H1 (cell line): Measurements from ENCODE around the gene TNXB. TPM values are rescaled to one million over a fixed set of nuclear protein-coding genes. Genes with fewer than 3 reads are reported as not detected.
A peak's percentile ranks its signal among the peaks of the same experiment; 100 is the strongest.

Experiments used
- CTCF ChIA-PET: fragments of 300-600 bp; sonication (Branson Sonifier 250); formaldehyde crosslinking; loops from one replicate; lab custom pipeline; 2021; ENCODE audit not compliant: partially characterized antibody; lab: Charles Lee
- POLR2A ChIA-PET: fragments of 300-600 bp; sonication (Branson Sonifier 250); formaldehyde crosslinking; loops from one replicate; lab custom pipeline; 2021; ENCODE audit warnings: inconsistent platforms; ENCODE audit not compliant: partially characterized antibody; lab: Charles Lee
- DNase-seq, 2 experiments: peaks; one replicate each; pipeline versions ENCODE4 v3.0.0 to v3.0.0-alpha.2; 2010 to 2022; ENCODE audit warnings: low spot score in 2 of 2, low read depth in 1 of 2, mixed read lengths in 1 of 2
- FAIRE-seq: peaks from 2 replicates; lab custom pipeline; 2011; peaks lifted over from hg19 to GRCh38; lab: Jason Lieb, UNC
- H2AFZ ChIP-seq: 2 replicates; pipeline ENCODE4 v1.8.1; 2012; ENCODE audit warnings: low read length, inconsistent platforms
- H2AK5ac ChIP-seq: 2 replicates; pipeline ENCODE4 v1.6.1; 2013; ENCODE audit warnings: low read depth, low read length
- H2BK120ac ChIP-seq: replicated peaks from 2 replicates; pipeline ENCODE3; 2013; ENCODE audit warnings: low read depth, low read length, inconsistent platforms
- H2BK12ac ChIP-seq: 2 replicates; pipeline ENCODE4 v1.6.1; 2013; ENCODE audit warnings: low read depth, low read length
- H2BK15ac ChIP-seq: 2 replicates; pipeline ENCODE4 v1.6.1; 2013; ENCODE audit warnings: low read length
- H2BK20ac ChIP-seq: 2 replicates; pipeline ENCODE4 v1.6.1; 2013; ENCODE audit warnings: low read length
- H2BK5ac ChIP-seq: 2 replicates; pipeline ENCODE4 v1.6.1; 2013; ENCODE audit warnings: low read depth, low read length
- H3K14ac ChIP-seq: 2 replicates; pipeline ENCODE4 v1.6.1; 2013; ENCODE audit warnings: inconsistent platforms; ENCODE audit not compliant: insufficient read length
- H3K18ac ChIP-seq: 2 replicates; pipeline ENCODE4 v1.6.1; 2013; ENCODE audit warnings: low read length; ENCODE audit errors: extremely low read depth
- H3K23ac ChIP-seq: 2 replicates; pipeline ENCODE4 v1.6.1; 2013; ENCODE audit warnings: inconsistent platforms; ENCODE audit not compliant: insufficient read length
- H3K23me2 ChIP-seq: 2 replicates; pipeline ENCODE4 v1.6.1; 2013; ENCODE audit warnings: low read depth, low read length
- H3K27ac ChIP-seq: 2 replicates; pipeline ENCODE4 v1.6.1; 2011; ENCODE audit warnings: low read depth, low read length, inconsistent platforms
- H3K27me3 ChIP-seq, 4 experiments: replicated peaks in 1 of 4; 1 replicate in 1 of 4; 2 replicates in 3 of 4; pipeline versions ENCODE4 v1.6.1 to v1.8.1; 2011 to 2013; ENCODE audit warnings: low read length in 3 of 4, mild to moderate bottlenecking in 3 of 4, inconsistent platforms in 2 of 4, mixed read lengths in 2 of 4, moderate library complexity in 1 of 4; ENCODE audit not compliant: control insufficient read depth in 3 of 4, insufficient read depth in 3 of 4; ENCODE audit errors: extremely low read depth in 1 of 4
- H3K36me3 ChIP-seq, 4 experiments: 2 replicates each; pipeline versions ENCODE4 v1.6.1 to v1.8.1; 2011 to 2013; ENCODE audit warnings: mild to moderate bottlenecking in 4 of 4, low read length in 3 of 4, moderate library complexity in 2 of 4, control low read depth in 1 of 4, inconsistent platforms in 1 of 4; ENCODE audit not compliant: insufficient read depth in 4 of 4, control insufficient read depth in 2 of 4
- H3K4ac ChIP-seq: replicated peaks from 2 replicates; pipeline ENCODE3; 2013; ENCODE audit warnings: low read length, low read depth, mixed read lengths, inconsistent platforms; ENCODE audit not compliant: insufficient read length
- H3K4me1 ChIP-seq, 4 experiments: replicated peaks in 1 of 4; 1 replicate in 1 of 4; 2 replicates in 3 of 4; pipeline versions ENCODE4 v1.6.1 to v1.8.1; 2011 to 2013; ENCODE audit warnings: low read length in 3 of 4, inconsistent platforms in 2 of 4, mixed read lengths in 1 of 4; ENCODE audit not compliant: insufficient read depth in 4 of 4, control insufficient read depth in 3 of 4
- H3K4me2 ChIP-seq, 2 experiments: 2 replicates each; pipeline versions ENCODE4 v1.6.1 to v1.8.1; 2011 to 2013; ENCODE audit warnings: low read depth in 2 of 2, low read length in 2 of 2, control low read depth in 1 of 2, inconsistent platforms in 1 of 2, mild to moderate bottlenecking in 1 of 2; ENCODE audit not compliant: insufficient read depth in 1 of 2
- H3K4me3 ChIP-seq, 4 experiments: fragments of 200-600, 300-600 bp in 1 of 4; sonication (generic), shearing (Covaris generic), sonication (Bioruptor Twin) in 1 of 4; 2 replicates each; pipeline versions ENCODE4 v1.5.1 to v1.8.1; 2011 to 2016; ENCODE audit warnings: low read length in 4 of 4, low read depth in 3 of 4, control low read depth in 2 of 4, inconsistent platforms in 2 of 4, mild to moderate bottlenecking in 2 of 4, mixed read lengths in 1 of 4, moderate library complexity in 1 of 4; ENCODE audit not compliant: insufficient read depth in 2 of 4; ENCODE audit errors: extremely low read depth in 1 of 4
- H3K56ac ChIP-seq: replicated peaks from 2 replicates; pipeline ENCODE3; 2013; ENCODE audit warnings: low read depth, mild to moderate bottlenecking, mixed read lengths, low read length, inconsistent platforms; ENCODE audit not compliant: insufficient read length
- H3K79me1 ChIP-seq: 2 replicates; pipeline ENCODE4 v1.6.1; 2013; ENCODE audit warnings: low read depth, low read length, control low read depth
- H3K79me2 ChIP-seq, 2 experiments: 2 replicates each; pipeline versions ENCODE4 v1.6.1 to v1.8.1; 2012 to 2013; ENCODE audit warnings: low read length in 2 of 2, mild to moderate bottlenecking in 2 of 2, inconsistent platforms in 1 of 2; ENCODE audit not compliant: insufficient read depth in 2 of 2, control insufficient read depth in 1 of 2
- H3K9ac ChIP-seq, 4 experiments: replicated peaks in 1 of 4; 1 replicate in 1 of 4; 2 replicates in 3 of 4; pipeline versions ENCODE4 v1.6.1 to v1.8.1; 2011 to 2013; ENCODE audit warnings: low read depth in 3 of 4, low read length in 3 of 4, control low read depth in 2 of 4, mild to moderate bottlenecking in 2 of 4, moderate library complexity in 2 of 4, inconsistent platforms in 1 of 4; ENCODE audit errors: extremely low read depth in 1 of 4
- H3K9me3 ChIP-seq, 2 experiments: 2 replicates each; pipeline versions ENCODE4 v1.6.1 to v1.8.1; 2012 to 2013; ENCODE audit warnings: mild to moderate bottlenecking in 2 of 2, moderate library complexity in 2 of 2, control low read depth in 1 of 2, inconsistent platforms in 1 of 2, low read depth in 1 of 2, low read length in 1 of 2, mixed read lengths in 1 of 2; ENCODE audit not compliant: insufficient read depth in 2 of 2
- H4K20me1 ChIP-seq, 2 experiments: replicated peaks in 1 of 2; 2 replicates each; pipeline versions ENCODE3 to v1.8.1; 2011 to 2013; ENCODE audit warnings: inconsistent platforms in 2 of 2, low read length in 2 of 2, mild to moderate bottlenecking in 1 of 2; ENCODE audit not compliant: insufficient read depth in 2 of 2, control insufficient read depth in 1 of 2
- H4K5ac ChIP-seq: 2 replicates; pipeline ENCODE4 v1.6.1; 2013; ENCODE audit warnings: low read length, low read depth, mixed read lengths, inconsistent platforms; ENCODE audit not compliant: insufficient read length
- H4K8ac ChIP-seq: 2 replicates; pipeline ENCODE4 v1.8.0; 2013; ENCODE audit warnings: mild to moderate bottlenecking, moderate library complexity, low read length, inconsistent platforms; ENCODE audit not compliant: insufficient read depth; ENCODE audit errors: extremely low read depth
- H4K91ac ChIP-seq: replicated peaks from 2 replicates; pipeline ENCODE3; 2013; ENCODE audit warnings: low read length, mixed read lengths, inconsistent platforms; ENCODE audit not compliant: insufficient read length
- ATF2 ChIP-seq: IDR thresholded peaks from 2 replicates; pipeline ENCODE4 v1.6.1; 2012; ENCODE audit warnings: low read length, inconsistent platforms
- CHD1 ChIP-seq: IDR thresholded peaks from 2 replicates; pipeline ENCODE4 v1.6.1; 2012; ENCODE audit warnings: low read depth, low read length, improper control_type of control experiment
- EGR1 ChIP-seq: IDR thresholded peaks from 2 replicates; pipeline ENCODE4 v1.6.1; 2011; ENCODE audit warnings: low read depth, low read length, borderline replicate concordance
- JUND ChIP-seq: IDR thresholded peaks from 2 replicates; pipeline ENCODE4 v1.6.1; 2011; ENCODE audit warnings: mild to moderate bottlenecking, improper control_type of control experiment, low read length
- SIX5 ChIP-seq: IDR thresholded peaks from 2 replicates; pipeline ENCODE4 v1.6.1; 2011; ENCODE audit warnings: mild to moderate bottlenecking, low read depth, low read length
- USF2 ChIP-seq: IDR thresholded peaks from 2 replicates; pipeline ENCODE4 v1.6.1; 2011; ENCODE audit warnings: low read length, improper control_type of control experiment
- YY1 ChIP-seq: IDR thresholded peaks from 2 replicates; pipeline ENCODE4 v1.6.1; 2011; ENCODE audit warnings: low read depth, mild to moderate bottlenecking, low read length
- WGBS, 2 experiments: shearing (Covaris generic) in 1 of 2; methylation state at CpG; one replicate each; pipeline versions ENCODE4 v1.1.6 to v1.1.7; 2013 to 2015; ENCODE audit warnings: low lambda C conversion rate in 2 of 2, mixed read lengths in 2 of 2, inconsistent platforms in 1 of 2, low coverage in 1 of 2, missing lambda C conversion rate in 1 of 2; ENCODE audit not compliant: insufficient replicate concordance in 2 of 2, insufficient coverage in 1 of 2, insufficient read length in 1 of 2; ENCODE audit errors: extremely low coverage in 1 of 2, missing lambda C conversion rate in 1 of 2; 5-methylcytosine and 5-hydroxymethylcytosine counted together
- polyA plus RNA-seq, 7 experiments: library from polyadenylated mRNA; depleted of rRNA in 3 of 7; stranded (reverse) in 5 of 7; unstranded in 2 of 7; fragments of >200 nt in 5 of 7; fragments of 200-250 nt in 2 of 7; gene quantifications; 1 replicate in 5 of 7; 2 replicates in 1 of 7; 4 replicates in 1 of 7; pipeline versions ENCODE4 v1.2.1 to v1.2.3, GENCODE V29; 2011 to 2013; ENCODE audit warnings: missing spikeins in 2 of 7, mixed read lengths in 2 of 7
- total RNA-seq: library from RNA; stranded (reverse); fragmentation: NEBNext Ultra II Directional; extraction: Animal tissue kit (Norgen Biotek cat#: 25700); gene quantifications from 2 replicates; pipeline ENCODE4 v1.2.1, GENCODE V29; 2021

TNXB gene
- total and polyA plus RNA-seq, 2 of the 8 experiments (the other 6 are each of a cell fraction or from before 2014, with no cell fraction given), result 3.1 to 4.8 TPM

- H2BK15ac ChIP-seq, result peak within 1 kb of the TSS; percentile 83; the same call in 1 of the 2 replicates
- peaks cover 2% of the 10 kb centered on the region; the same call in 1 of the 2 replicates for H3K79me1 ChIP-seq
- no peak within 1 kb of the TSS for H2BK20ac ChIP-seq
- H2AK5ac ChIP-seq, result no peak within 1 kb of the TSS
- H3K4me1 ChIP-seq, result peaks cover 3 to 19% (median 8%) of the 10 kb centered on the region in 4 experiments; a peak in 6 of 7 replicates
- H3K27me3 ChIP-seq, result no peaks in the 10 kb centered on the region
- peak within 1 kb of the TSS; percentile 63 for H4K91ac ChIP-seq
- peak within 1 kb of the TSS; percentile 78; the same call in 1 of the 2 replicates for H2AFZ ChIP-seq
- H3K4ac ChIP-seq, result peak within 1 kb of the TSS; percentile 22
- peak within 1 kb of the TSS; percentile 65 to 97 (median 96) for H3K9ac ChIP-seq
- ChIA-PET CTCF (interaction anchor here (1.0 to 5.6 kb wide), 10 partner anchors 10 to 61 kb away, joined by 3 to 76 read pairs (median 6); partner anchors contain the start of gene PRRT1), POLR2A (interaction anchor here (0.7 to 6.5 kb wide), 22 partner anchors 9 to 844 kb away, joined by 3 to 70 read pairs (median 4); partner anchors contain the start of genes AGPAT1, EGFL8, MSH5 and PRRT1)
- no peak within 1 kb of the TSS; the same call in 1 of the 2 replicates for H3K18ac ChIP-seq
- no peak within 1 kb of the TSS for H3K14ac ChIP-seq
- peaks cover 5% of the 10 kb centered on the region for H3K23me2 ChIP-seq
- H3K23ac ChIP-seq, result no peak within 1 kb of the TSS
- WGBS, 2 experiments, result 1% methylated on average over 43 of the region's 44 CpGs; no CpG with 5 or more reads in 1 of the 2 experiments
- FAIRE-seq (peak; percentile 36), DNase-seq (peak; percentile 91 to 96)
- peaks cover 0 to 10% (median 4%) of the 10 kb centered on the region in 4 experiments; a peak in 4 of 8 replicates for H3K36me3 ChIP-seq
- peak within 1 kb of the TSS; percentile 92; the same call in 1 of the 2 replicates for H4K8ac ChIP-seq
- no peaks in the 10 kb centered on the region for H3K9me3 ChIP-seq
- H2BK120ac ChIP-seq, result no peak within 1 kb of the TSS
- H4K5ac ChIP-seq, result peak within 1 kb of the TSS; percentile 88
- peak within 1 kb of the TSS; percentile 50 for H3K56ac ChIP-seq
- peak within 1 kb of the TSS; percentile 55 for H2BK12ac ChIP-seq
- H3K4me2 ChIP-seq, result peak within 1 kb of the TSS; percentile 82 to 98
- H2BK5ac ChIP-seq, result peak within 1 kb of the TSS; percentile 89
- peak within 1 kb of the TSS; percentile 95 to 100 (median 99) for H3K4me3 ChIP-seq
- peaks cover 0 to 12% of the 10 kb centered on the region in 2 experiments; a peak in 1 of 4 replicates for H3K79me2 ChIP-seq
- peak within 1 kb of the TSS; percentile 98 for H3K27ac ChIP-seq
- no peaks in the 10 kb centered on the region for H4K20me1 ChIP-seq
- TF ChIP-seq EGR1 (no peak), JUND (0 out of 2 replicates have a peak, but pooled peaks have one; percentile 3), ATF2 (no peak), CHD1 (0 out of 2 replicates have a peak, but pooled peaks have one; percentile 42), SIX5 (peak; percentile 19; the same call in 1 of the 2 replicates), YY1 (peak; percentile 93), USF2 (peak; percentile 86)
Observed at GRCh38 chr6:32127717-32128592, 18.8 kb upstream of the TNXB start, which contains the start of gene ATF6B. TSS of gene ATF6B (minus strand) at chr6:32128246. CDS start at chr6:32128207, 39 bp downstream.
